Fibroblast of lung (primary cell): ENCODE results near the gene CFAP74. TPM values are rescaled to one million over a fixed set of nuclear protein-coding genes. Genes with fewer than 3 reads are reported as not detected.

ENCODE experiments used
- DNase-seq, 2 donors: peaks; one replicate each; pipeline versions ENCODE4 v3.0.0 to v3.0.0-alpha.2; 2010; ENCODE audit warnings: low read depth in 2 of 2
- H2AFZ ChIP-seq: 2 replicates; pipeline ENCODE4 v1.5.1; 2012; ENCODE audit warnings: low read length, control low read depth, inconsistent platforms
- H3K27ac ChIP-seq: 2 replicates; pipeline ENCODE4 v1.5.1; 2011; ENCODE audit warnings: low read length, control low read depth; ENCODE audit not compliant: insufficient read depth
- H3K27me3 ChIP-seq: 2 replicates; pipeline ENCODE4 v1.5.1; 2011; ENCODE audit warnings: mild to moderate bottlenecking, low read length; ENCODE audit not compliant: control insufficient read depth, insufficient read depth
- H3K36me3 ChIP-seq: 2 replicates; pipeline ENCODE4 v1.5.1; 2011; ENCODE audit warnings: low read length; ENCODE audit not compliant: control insufficient read depth, insufficient read depth
- H3K4me1 ChIP-seq: 2 replicates; pipeline ENCODE4 v1.5.1; 2011; ENCODE audit warnings: low read length; ENCODE audit not compliant: control insufficient read depth, insufficient read depth; ENCODE audit errors: extremely low read depth
- H3K4me2 ChIP-seq: 2 replicates; pipeline ENCODE4 v1.5.1; 2011; ENCODE audit warnings: low read length, control low read depth; ENCODE audit not compliant: insufficient read depth; ENCODE audit errors: extremely low read depth
- H3K4me3 ChIP-seq, 4 experiments: fragments of 200-600 bp in 1 of 4; sonication (generic) in 1 of 4; replicated peaks in 1 of 4; 2 replicates each; pipeline ENCODE4 v1.5.1; 2011 to 2016; ENCODE audit warnings: low read length in 4 of 4, low read depth in 3 of 4, mild to moderate bottlenecking in 3 of 4, control low read depth in 2 of 4, inconsistent platforms in 1 of 4, mixed read lengths in 1 of 4; ENCODE audit not compliant: insufficient read depth in 1 of 4; ENCODE audit errors: control extremely low read depth in 1 of 4
- H3K79me2 ChIP-seq: 2 replicates; pipeline ENCODE4 v1.5.1; 2012; ENCODE audit warnings: mild to moderate bottlenecking, low read length, inconsistent platforms; ENCODE audit not compliant: control insufficient read depth, insufficient read depth
- H3K9ac ChIP-seq: 2 replicates; pipeline ENCODE4 v1.5.1; 2011; ENCODE audit warnings: mild to moderate bottlenecking, low read length, control low read depth; ENCODE audit not compliant: insufficient read depth
- H3K9me3 ChIP-seq: 2 replicates; pipeline ENCODE4 v1.5.1; 2012; ENCODE audit warnings: low read depth, low read length; ENCODE audit not compliant: control insufficient read depth, insufficient read depth
- H4K20me1 ChIP-seq: 2 replicates; pipeline ENCODE4 v1.5.1; 2011; ENCODE audit warnings: low read length; ENCODE audit not compliant: control insufficient read depth, insufficient read depth; ENCODE audit errors: extremely low read depth
- CTCF ChIP-seq, 2 donors: IDR thresholded peaks in 1 of 2; conservative IDR thresholded peaks in 1 of 2; 1 replicate in 1 of 2; 2 replicates in 1 of 2; pipeline ENCODE4 v1.5.1; 2011 to 2012; ENCODE audit warnings: low read length in 2 of 2, control low read depth in 1 of 2, inconsistent platforms in 1 of 2, low read depth in 1 of 2, mild to moderate bottlenecking in 1 of 2
- EZH2 ChIP-seq: IDR thresholded peaks from 2 replicates; pipeline ENCODE4 v1.5.1; 2012; ENCODE audit warnings: low read length, control low read depth, mild to moderate bottlenecking; ENCODE audit errors: missing control alignments
- polyA plus RNA-seq, 2 donors: library from polyadenylated mRNA; depleted of rRNA in 1 of 2; stranded (reverse) in 1 of 2; unstranded in 1 of 2; fragments of >200 nt; gene quantifications; 2 replicates each; pipeline ENCODE4 v1.2.1, GENCODE V29; 2011 to 2012; ENCODE audit warnings: missing spikeins in 1 of 2
- total RNA-seq: library from RNA; depleted of rRNA; stranded (reverse); fragments of >200 nt; gene quantifications from 2 replicates; pipeline ENCODE4 v1.2.1, GENCODE V29; 2014

The CFAP74 gene
- total and polyA plus RNA-seq, 2 donors (not counting 1 experiment from before 2014, with no cell fraction given), result not detected

- no peak for DNase-seq
- Histone ChIP-seq H3K27ac (no peak overlapping the region), H3K36me3 (peaks cover 2% of the 10 kb centered on the region), H3K4me3 (no peak overlapping the region), H2AFZ (no peak overlapping the region), H3K9ac (no peak overlapping the region), H3K27me3 (no peaks in the 10 kb centered on the region), H3K4me2 (no peak overlapping the region), H3K4me1 (peaks cover 10% of the 10 kb centered on the region), H3K9me3 (no peaks in the 10 kb centered on the region), H3K79me2 (peaks cover 98% of the 10 kb centered on the region), H4K20me1 (peaks cover 9% of the 10 kb centered on the region)
- TF ChIP-seq EZH2, result no peak
- no peak for TF ChIP-seq CTCF (conservative IDR thresholded peaks at IDR 0.05 in 1 of 2, IDR thresholded peaks at IDR 0.05 in 1 of 2; ENCODE audit: low read depth in 1 of 2, low read length in 2 of 2)
These were observed 123.6 kb downstream of the CFAP74 start for GRCh38 chr1:1879942-1880341.

- Histone ChIP-seq H3K27ac (no peak overlapping the region), H3K4me1 (peaks cover 6% of the 10 kb centered on the region), H3K79me2 (peaks cover 99% of the 10 kb centered on the region), H3K9ac (no peak overlapping the region), H3K4me2 (no peak overlapping the region), H4K20me1 (peaks cover 16% of the 10 kb centered on the region), H3K4me3 (no peak overlapping the region), H2AFZ (no peak overlapping the region), H3K36me3 (peaks cover 9% of the 10 kb centered on the region), H3K9me3 (no peaks in the 10 kb centered on the region), H3K27me3 (no peaks in the 10 kb centered on the region)
- DNase-seq, result no peak
- TF ChIP-seq CTCF (conservative IDR thresholded peaks at IDR 0.05 in 1 of 2, IDR thresholded peaks at IDR 0.05 in 1 of 2; ENCODE audit: low read depth in 1 of 2, low read length in 2 of 2) (no peak), EZH2 (no peak)
These were observed 125.6 kb downstream of the CFAP74 start for GRCh38 chr1:1877865-1878436.

GRCh38 chr1:1876335-1876930, 127.2 kb downstream of the CFAP74 start:
- DNase-seq, result peak in 1 of 2 donors; percentile 72
- Histone ChIP-seq H2AFZ (no peak overlapping the region), H3K27ac (no peak overlapping the region)

More at GRCh38 chr1:1876335-1876930, 127.2 kb downstream of the CFAP74 start:
- Histone ChIP-seq H3K9me3 (no peaks in the 10 kb centered on the region), H3K27me3 (no peaks in the 10 kb centered on the region), H3K4me2 (no peak overlapping the region), H3K4me1 (peaks cover 6% of the 10 kb centered on the region), H3K79me2 (peaks cover 99% of the 10 kb centered on the region), H4K20me1 (peaks cover 22% of the 10 kb centered on the region), H3K36me3 (peaks cover 10% of the 10 kb centered on the region), H3K9ac (no peak overlapping the region), H3K4me3 (no peak overlapping the region)
- TF ChIP-seq CTCF (conservative IDR thresholded peaks at IDR 0.05 in 1 of 2, IDR thresholded peaks at IDR 0.05 in 1 of 2; ENCODE audit: low read depth in 1 of 2, low read length in 2 of 2) (no peak), EZH2 (no peak)
